Thyroid gland (tissue), 4 donors: ENCODE measurements around the gene KCTD17.

Experiments used
- POLR2A ChIP-seq, 2 donors: fragments of 450-650 bp; IDR thresholded peaks; one replicate each; pipeline ENCODE4 v1.6.1; 2017; ENCODE audit warnings: antibody characterized with exemption in 2 of 2, mild to moderate bottlenecking in 2 of 2, moderate library complexity in 1 of 2
- TF ChIP-seq, protein P1 (sequence below), 6 experiments: fragments of 200-600 bp in 3 of 6; fragments of 450-650 bp in 3 of 6; sonication (generic) in 3 of 6; IDR thresholded peaks; one replicate each; pipeline ENCODE4 v1.5.1; 2016 to 2019; ENCODE audit warnings: antibody characterized with exemption in 6 of 6, mild to moderate bottlenecking in 2 of 6, inconsistent platforms in 1 of 6, moderate library complexity in 1 of 6

- TF ChIP-seq, protein P1, sequence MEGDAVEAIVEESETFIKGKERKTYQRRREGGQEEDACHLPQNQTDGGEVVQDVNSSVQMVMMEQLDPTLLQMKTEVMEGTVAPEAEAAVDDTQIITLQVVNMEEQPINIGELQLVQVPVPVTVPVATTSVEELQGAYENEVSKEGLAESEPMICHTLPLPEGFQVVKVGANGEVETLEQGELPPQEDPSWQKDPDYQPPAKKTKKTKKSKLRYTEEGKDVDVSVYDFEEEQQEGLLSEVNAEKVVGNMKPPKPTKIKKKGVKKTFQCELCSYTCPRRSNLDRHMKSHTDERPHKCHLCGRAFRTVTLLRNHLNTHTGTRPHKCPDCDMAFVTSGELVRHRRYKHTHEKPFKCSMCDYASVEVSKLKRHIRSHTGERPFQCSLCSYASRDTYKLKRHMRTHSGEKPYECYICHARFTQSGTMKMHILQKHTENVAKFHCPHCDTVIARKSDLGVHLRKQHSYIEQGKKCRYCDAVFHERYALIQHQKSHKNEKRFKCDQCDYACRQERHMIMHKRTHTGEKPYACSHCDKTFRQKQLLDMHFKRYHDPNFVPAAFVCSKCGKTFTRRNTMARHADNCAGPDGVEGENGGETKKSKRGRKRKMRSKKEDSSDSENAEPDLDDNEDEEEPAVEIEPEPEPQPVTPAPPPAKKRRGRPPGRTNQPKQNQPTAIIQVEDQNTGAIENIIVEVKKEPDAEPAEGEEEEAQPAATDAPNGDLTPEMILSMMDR (IDR thresholded peaks at IDR 0.05) = no peak
- TF ChIP-seq POLR2A (IDR thresholded peaks at IDR 0.05) = no peak
Observed at GRCh38 chr22:37010976-37011375, 40.6 kb upstream of the KCTD17 start.
